Smooth muscle cell (in vitro differentiated cells): ENCODE data around the gene CACNA1G. TPM values are rescaled to one million over a fixed set of nuclear protein-coding genes. Genes with fewer than 3 reads are reported as not detected.

Experiments used
- DNase-seq: peaks from one replicate; lab custom pipeline; 2025; ENCODE audit not compliant: unreplicated experiment; lab: John Stamatoyannopoulos, UW
- H2AFZ ChIP-seq: fragments of 200-600 bp; sonication (generic); 2 replicates; pipeline ENCODE4 v1.6.0; 2016; ENCODE audit warnings: antibody characterized with exemption, low read depth, mild to moderate bottlenecking
- H3F3A ChIP-seq: fragments of 200-600 bp; sonication (generic); 2 replicates; pipeline ENCODE4 v1.6.0; 2017; ENCODE audit warnings: antibody characterized with exemption, low read depth
- H3K27ac ChIP-seq: fragments of 200-600 bp; sonication (generic); 2 replicates; pipeline ENCODE4 v1.5.1; 2016; ENCODE audit warnings: low read depth, mild to moderate bottlenecking
- H3K27me3 ChIP-seq: fragments of 200-600 bp; sonication (generic); 2 replicates; pipeline ENCODE4 v1.6.1; 2016; ENCODE audit warnings: low read depth, mild to moderate bottlenecking
- H3K36me3 ChIP-seq: fragments of 200-600 bp; sonication (generic); 2 replicates; pipeline ENCODE4 v1.5.1; 2016; ENCODE audit warnings: low read depth
- H3K4me1 ChIP-seq: fragments of 200-600 bp; sonication (generic); 2 replicates; pipeline ENCODE4 v1.5.1; 2016; ENCODE audit warnings: low read depth
- H3K4me2 ChIP-seq: fragments of 200-600 bp; sonication (generic); 2 replicates; pipeline ENCODE4 v1.6.0; 2016; ENCODE audit warnings: mild to moderate bottlenecking
- H3K4me3 ChIP-seq: fragments of 200-600 bp; sonication (generic); 2 replicates; pipeline ENCODE4 v1.5.1; 2016; ENCODE audit warnings: mild to moderate bottlenecking
- H3K79me2 ChIP-seq: fragments of 200-600 bp; sonication (generic); 2 replicates; pipeline ENCODE4 v1.6.0; 2016; ENCODE audit warnings: low read depth, mild to moderate bottlenecking
- H3K9ac ChIP-seq: fragments of 200-600 bp; sonication (generic); 2 replicates; pipeline ENCODE4 v1.6.0; 2016; ENCODE audit warnings: low read depth
- H3K9me3 ChIP-seq: fragments of 200-600 bp; sonication (generic); replicated peaks from 2 replicates; pipeline ENCODE4 v1.5.1; 2016; ENCODE audit warnings: low read depth
- H4K20me1 ChIP-seq: fragments of 200-600 bp; sonication (generic); 2 replicates; pipeline ENCODE4 v1.6.0; 2016; ENCODE audit warnings: low read depth
- WGBS: methylation state at CpG from one replicate; pipeline ENCODE4 v1.1.7; 2016; ENCODE audit warnings: low lambda C conversion rate; 5-methylcytosine and 5-hydroxymethylcytosine counted together
- polyA plus RNA-seq: library from polyadenylated mRNA; unstranded; fragments of >200 nt; fragmentation: Nextera tagmentation; extraction: Ambion mirVana; gene quantifications from 2 replicates; pipeline ENCODE4 v1.2.1, GENCODE V29; 2016
- total RNA-seq: library from RNA; depleted of rRNA; stranded (reverse); fragments of >200 nt; gene quantifications from 2 replicates; pipeline ENCODE4 v1.2.3, GENCODE V29; 2014
- TF ChIP-seq, protein P1 (sequence below): fragments of 200-600 bp; sonication (generic); IDR thresholded peaks from 2 replicates; pipeline ENCODE4 v1.5.1; 2017; ENCODE audit warnings: borderline replicate concordance, mild to moderate bottlenecking, antibody characterized with exemption; ENCODE audit not compliant: insufficient read depth, poor library complexity, severe bottlenecking

The CACNA1G gene
- total and polyA plus RNA-seq, 2 experiments from 2014 or later, result 1.6 to 1.7 TPM

DNA sequence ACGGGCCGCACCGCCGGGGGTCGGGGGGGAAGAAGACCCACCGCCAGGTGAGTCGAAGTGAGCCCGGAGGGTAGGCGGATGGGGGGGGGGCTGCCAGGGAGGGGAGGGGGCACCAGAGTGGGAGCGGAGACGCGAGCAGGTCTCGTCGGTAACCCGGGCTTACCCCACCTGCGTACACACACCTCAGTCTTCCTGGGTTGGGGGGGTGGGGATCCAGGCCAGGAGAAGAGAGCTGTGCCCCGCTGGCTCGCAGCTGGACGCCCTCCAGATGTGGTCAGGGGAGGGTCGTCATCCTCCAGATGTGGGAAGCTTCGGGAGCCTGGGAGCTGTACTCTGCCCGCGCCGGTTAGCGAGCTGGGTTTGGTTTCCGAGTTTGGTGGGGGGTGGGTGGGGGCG lies 1.2 kb downstream of the CACNA1G start:
- no peak for DNase-seq
- Histone ChIP-seq H4K20me1 (no peaks in the 10 kb centered on the region), H2AFZ (no peak overlapping the region), H3K27me3 (peaks cover 55% of the 10 kb centered on the region), H3K4me2 (peak overlapping the region; percentile 87), H3F3A (peaks cover 3% of the 10 kb centered on the region), H3K79me2 (no peaks in the 10 kb centered on the region), H3K9ac (no peak overlapping the region), H3K4me3 (peak overlapping the region; percentile 53), H3K27ac (no peak overlapping the region), H3K9me3 (no peaks in the 10 kb centered on the region), H3K4me1 (peaks cover 41% of the 10 kb centered on the region), H3K36me3 (no peaks in the 10 kb centered on the region)
- 0% methylated on average over 15 of the region's 27 CpGs for WGBS
- TF ChIP-seq, protein P1, sequence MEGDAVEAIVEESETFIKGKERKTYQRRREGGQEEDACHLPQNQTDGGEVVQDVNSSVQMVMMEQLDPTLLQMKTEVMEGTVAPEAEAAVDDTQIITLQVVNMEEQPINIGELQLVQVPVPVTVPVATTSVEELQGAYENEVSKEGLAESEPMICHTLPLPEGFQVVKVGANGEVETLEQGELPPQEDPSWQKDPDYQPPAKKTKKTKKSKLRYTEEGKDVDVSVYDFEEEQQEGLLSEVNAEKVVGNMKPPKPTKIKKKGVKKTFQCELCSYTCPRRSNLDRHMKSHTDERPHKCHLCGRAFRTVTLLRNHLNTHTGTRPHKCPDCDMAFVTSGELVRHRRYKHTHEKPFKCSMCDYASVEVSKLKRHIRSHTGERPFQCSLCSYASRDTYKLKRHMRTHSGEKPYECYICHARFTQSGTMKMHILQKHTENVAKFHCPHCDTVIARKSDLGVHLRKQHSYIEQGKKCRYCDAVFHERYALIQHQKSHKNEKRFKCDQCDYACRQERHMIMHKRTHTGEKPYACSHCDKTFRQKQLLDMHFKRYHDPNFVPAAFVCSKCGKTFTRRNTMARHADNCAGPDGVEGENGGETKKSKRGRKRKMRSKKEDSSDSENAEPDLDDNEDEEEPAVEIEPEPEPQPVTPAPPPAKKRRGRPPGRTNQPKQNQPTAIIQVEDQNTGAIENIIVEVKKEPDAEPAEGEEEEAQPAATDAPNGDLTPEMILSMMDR, result no peak

DNA sequence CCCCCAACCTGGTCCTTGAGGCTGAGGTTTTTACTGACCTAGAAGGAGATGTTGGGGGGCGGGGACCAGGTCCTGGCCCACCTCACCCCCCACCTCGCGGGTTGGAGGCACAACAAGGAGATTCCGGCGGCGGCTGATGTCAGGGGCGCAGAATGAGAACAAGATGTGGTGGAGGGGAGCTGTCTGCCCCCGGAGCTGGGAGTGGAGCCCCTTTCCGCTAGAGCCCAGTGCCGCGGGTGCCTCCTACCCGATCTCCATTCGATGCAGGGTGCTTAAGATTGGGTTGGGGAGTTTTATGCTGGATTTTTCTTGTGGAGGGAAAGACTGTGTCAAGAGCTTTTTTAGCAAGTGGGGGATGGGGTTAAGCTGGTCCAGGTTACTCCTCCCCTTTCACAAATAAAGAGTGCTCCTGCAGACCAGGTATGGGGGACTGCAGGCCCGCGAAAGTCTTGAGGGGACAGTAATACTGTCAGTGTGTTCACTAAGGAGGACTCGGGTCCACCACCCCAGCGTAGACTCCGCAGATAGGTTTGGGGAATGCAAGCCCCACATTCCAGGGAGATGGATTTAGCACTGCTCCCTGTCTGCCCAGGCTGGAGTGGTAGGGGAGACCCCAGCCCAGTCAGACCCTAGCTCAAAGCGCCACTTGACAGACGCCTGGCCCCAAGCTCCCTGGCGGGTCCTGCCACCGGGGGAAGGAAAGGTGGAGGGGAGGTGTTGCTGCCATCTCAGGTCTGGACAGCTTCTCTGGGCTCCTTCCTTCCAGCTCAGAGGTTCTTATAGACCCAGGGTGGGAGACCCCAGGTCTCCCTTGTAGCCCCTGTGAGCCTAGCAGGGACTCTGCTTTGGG lies 2.0 kb downstream of the CACNA1G start:
- H3F3A ChIP-seq, result peaks cover 3% of the 10 kb centered on the region
- no peak overlapping the region for H2AFZ ChIP-seq
- TF ChIP-seq, protein P1, result no peak
- H3K4me1 ChIP-seq, result peaks cover 41% of the 10 kb centered on the region
- peak overlapping the region; percentile 53 for H3K4me3 ChIP-seq
- H3K79me2 ChIP-seq, result no peaks in the 10 kb centered on the region
- H3K9me3 ChIP-seq, result no peaks in the 10 kb centered on the region
- peaks cover 56% of the 10 kb centered on the region for H3K27me3 ChIP-seq
- peak overlapping the region; percentile 87 for H3K4me2 ChIP-seq
- 14% methylated on average over 22 of the region's 22 CpGs for WGBS
- no peaks in the 10 kb centered on the region for H3K36me3 ChIP-seq
- no peak overlapping the region for H3K27ac ChIP-seq
- no peaks in the 10 kb centered on the region for H4K20me1 ChIP-seq
- DNase-seq, result no peak
- no peak overlapping the region for H3K9ac ChIP-seq

DNA sequence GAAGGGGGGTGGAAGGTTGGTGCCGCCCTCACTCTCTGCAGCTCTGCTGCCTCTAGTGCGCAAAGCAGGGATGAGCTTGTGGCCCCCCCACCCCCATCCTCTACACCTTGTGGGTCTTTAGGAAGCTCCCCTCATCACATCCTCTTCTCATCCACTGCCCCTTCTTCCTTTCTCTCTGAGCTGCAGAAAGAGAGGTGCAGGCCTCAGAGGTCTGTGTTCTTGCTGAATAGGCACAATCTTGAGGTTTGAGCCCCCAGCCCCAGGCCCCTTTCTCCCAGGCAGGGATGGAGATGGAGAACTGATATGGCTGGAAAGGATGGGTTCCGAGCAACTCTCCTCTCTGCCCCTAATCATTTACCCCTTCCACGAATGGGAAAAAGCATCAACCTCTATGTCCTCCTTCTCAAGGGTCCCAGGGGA lies 2.6 kb downstream of the CACNA1G start:
- DNase-seq, result no peak
- Histone ChIP-seq H3F3A (peaks cover 3% of the 10 kb centered on the region), H3K9ac (no peak overlapping the region), H3K9me3 (no peaks in the 10 kb centered on the region), H3K4me2 (no peak overlapping the region), H3K27ac (no peak overlapping the region), H3K4me3 (no peak overlapping the region), H3K79me2 (no peaks in the 10 kb centered on the region), H3K27me3 (peaks cover 54% of the 10 kb centered on the region), H2AFZ (no peak overlapping the region), H3K36me3 (no peaks in the 10 kb centered on the region), H3K4me1 (peaks cover 41% of the 10 kb centered on the region), H4K20me1 (no peaks in the 10 kb centered on the region)
- WGBS, result 54% methylated on average over 4 of the region's 4 CpGs
- TF ChIP-seq, protein P1, result no peak
